Hematopoietic multipotent progenitor cell treated with erythropoietin and hydrocortisone succinate and interleukin-3 and kit ligand, for 15 days (in vitro differentiated cells): ENCODE results near the gene GRM5.
"Not testable (repeated sequence)": the region's sequence is repeated elsewhere in the genome, so short reads cannot be mapped to it uniquely, and the experiment has no call there.

Experiments
- DNase-seq: peaks from one replicate; pipeline ENCODE4 v3.0.0-alpha.2; 2015; ENCODE audit warnings: low spot score

The GRM5 gene

DNA sequence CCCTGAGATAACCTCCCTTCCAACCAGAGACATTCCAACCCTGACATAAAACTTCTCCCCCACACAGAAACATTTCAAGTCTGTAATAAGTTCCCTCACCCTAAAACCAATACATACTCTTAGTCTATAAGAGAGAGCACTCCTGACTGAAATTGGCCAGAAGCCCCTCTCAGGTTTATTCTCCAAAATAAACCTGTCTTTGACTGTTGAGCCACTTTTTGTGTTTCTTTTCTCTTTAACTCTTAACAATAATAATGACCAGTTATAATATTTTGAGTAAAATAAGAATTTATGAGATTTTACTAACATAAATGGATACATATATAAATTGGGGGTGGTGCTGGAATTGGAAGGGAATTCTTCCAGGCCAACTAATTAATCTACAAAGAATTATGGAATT, 93.6 kb downstream of the GRM5 start:
- no peak for DNase-seq

DNA sequence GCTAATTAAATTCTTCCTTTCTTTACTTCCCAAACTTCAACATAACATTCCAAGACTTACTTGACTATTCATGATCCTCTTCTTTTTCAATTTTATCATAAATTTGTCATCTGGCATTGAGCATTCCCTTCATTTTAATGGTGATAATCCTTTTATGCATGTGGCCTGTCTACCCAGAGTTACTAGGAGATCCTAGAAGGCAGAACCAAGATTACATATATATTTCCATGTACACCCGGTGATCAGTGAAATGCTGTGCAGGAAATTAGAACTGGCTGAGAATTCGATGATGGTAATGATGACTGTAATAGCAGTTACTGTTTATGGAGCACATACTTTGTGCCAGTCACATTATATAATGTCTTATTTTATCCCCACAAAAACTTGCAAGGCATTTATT, 104.2 kb downstream of the GRM5 start:
- DNase-seq, result not testable (repeated sequence)

DNA sequence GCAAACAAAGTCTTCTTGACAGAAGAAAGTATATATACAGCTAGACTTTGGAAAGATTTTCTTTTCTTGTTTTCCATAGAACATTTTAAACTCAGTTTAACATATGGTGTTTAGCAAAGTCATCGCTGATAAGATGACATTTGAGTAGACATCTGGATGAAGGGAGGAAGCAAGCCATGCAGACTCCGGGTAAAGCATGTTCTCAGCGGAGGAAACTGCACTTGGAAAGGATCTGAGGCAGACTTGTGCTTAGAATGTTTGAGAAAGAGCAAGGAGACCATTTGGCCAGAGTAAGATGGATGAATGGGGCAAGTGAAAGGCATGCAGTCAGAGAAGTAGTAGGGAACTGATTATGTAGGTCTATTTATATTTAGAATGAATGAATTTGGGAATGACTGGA, 105.9 kb downstream of the GRM5 start:
- DNase-seq, result not testable (repeated sequence)

DNA sequence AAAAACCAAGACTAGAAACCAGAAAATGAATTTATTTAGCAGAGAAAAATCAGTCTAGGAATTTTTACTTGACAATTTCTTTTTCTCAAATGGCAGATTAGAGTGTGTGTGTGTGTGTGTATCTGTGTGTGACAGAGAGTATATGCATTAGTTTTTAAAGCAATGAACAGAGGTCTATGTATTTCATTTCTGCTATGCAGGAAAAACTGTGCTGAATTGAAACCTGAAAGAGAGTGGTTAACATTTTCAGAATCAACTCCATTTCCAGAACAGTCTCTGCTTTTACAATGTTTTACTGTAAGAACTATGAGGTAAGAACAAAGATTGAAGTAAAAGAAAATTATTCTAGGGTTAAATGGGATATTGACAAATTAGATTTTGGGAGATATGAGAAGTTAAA, 114.8 kb downstream of the GRM5 start:
- no peak for DNase-seq

DNA sequence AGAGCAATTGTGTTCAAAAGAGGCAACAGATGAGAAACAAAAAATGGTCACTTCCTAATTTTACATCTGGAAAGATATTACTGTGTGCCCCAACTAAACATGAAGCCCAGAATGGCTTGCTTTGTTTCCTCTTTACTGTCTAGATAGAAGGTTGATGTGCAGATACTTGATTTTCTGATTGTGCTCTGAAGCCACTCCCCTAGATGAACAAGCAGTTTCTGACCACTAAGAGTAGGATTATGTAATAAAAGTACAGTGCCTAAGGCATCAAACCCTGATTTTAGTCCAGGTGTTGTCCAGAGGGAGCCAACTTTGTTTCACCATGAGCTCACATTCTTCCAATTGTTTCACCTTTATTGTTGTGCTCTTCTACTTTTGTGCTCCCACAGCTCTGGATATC, 116.9 kb downstream of the GRM5 start:
- DNase-seq, result not testable (repeated sequence)

DNA sequence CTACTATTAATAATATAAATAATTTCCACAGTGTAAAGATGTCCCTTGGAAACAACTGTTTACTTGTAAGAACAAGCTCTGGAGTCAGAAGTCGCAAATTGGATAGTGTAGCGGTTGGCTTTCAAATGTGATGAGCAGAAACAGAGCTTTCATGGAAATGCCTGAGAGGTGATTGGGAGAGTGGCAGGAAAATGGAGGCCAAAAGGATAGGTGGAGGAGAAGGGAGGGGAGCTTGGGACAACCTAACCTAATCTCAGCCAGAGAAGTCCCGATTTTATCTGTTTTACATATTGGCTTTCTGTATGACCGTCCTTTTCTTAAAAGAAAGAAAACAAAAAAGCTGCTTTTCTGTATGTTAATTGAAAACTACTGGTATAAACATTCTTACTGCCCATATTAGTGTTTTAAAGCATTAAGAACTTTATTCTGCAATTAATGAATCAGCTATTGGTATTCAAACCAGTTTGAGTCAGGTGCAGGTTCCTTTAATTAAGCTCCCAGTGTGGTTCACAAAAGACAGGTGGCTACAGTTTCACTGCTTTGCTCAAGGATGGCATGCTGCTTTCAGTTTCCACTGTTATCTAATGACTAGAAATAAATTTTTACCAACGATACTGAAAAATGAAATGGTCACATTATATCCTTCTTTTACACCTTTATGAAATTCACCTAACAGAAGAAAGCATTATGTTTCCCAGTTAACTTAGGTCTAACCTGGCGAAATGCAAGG, 117.8 kb downstream of the GRM5 start:
- DNase-seq, result not testable (repeated sequence)

DNA sequence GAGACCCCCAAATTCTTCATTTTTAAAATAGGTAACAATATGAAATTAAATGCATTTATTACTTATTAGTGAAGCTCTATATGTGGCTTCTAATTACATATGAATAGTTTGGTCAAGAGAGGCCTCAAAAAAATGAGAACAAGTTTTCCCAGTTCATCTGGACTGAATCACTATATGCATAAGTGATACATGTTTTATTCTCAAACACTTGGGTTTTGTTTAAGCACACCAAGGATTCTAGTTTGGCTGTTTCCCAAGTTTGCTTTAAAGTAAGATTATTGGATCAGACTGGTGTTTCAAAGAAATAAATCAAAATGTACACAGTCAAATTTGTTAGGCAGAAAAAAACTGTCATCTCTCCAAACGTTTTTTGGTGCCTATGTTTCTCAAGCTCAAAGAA, 136.1 kb downstream of the GRM5 start:
- not testable (repeated sequence) for DNase-seq

DNA sequence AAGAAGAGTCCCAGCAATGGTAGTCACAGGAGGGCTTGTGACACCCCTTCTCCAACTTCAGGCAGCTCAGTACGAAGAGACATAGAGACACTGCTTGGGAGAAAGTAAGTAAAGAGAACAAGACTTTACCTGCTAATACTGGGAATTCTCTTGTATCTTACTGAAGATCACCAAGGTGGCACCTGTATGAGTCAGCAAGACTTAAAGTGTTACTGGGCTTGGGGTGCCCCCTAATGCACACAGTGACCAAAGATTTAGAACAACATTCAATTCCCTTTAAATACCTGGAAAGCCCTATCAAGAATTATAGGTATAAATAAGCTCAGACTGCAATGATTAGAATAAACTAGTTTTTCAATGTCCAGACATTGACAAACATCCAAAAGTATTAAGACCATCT, 148.7 kb downstream of the GRM5 start:
- DNase-seq, result not testable (repeated sequence)

DNA sequence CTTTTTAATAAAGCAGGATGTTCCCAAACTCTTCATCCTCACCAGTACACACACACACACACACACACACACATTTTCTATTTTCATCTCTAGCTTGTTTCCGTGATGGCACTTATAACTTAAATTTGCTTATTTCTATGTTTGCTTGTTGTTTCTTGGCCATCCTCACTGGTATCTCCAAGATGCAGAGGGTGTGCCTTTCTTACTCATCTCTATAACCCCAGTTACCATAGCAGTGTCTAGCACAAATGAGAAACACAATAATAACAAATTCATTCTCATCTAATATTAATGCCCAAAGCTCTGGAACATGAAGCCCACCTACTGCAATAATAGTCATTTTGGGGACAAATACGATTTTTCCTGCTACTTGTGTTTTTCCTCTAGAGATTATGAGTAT, 156.3 kb downstream of the GRM5 start:
- no peak for DNase-seq

DNA sequence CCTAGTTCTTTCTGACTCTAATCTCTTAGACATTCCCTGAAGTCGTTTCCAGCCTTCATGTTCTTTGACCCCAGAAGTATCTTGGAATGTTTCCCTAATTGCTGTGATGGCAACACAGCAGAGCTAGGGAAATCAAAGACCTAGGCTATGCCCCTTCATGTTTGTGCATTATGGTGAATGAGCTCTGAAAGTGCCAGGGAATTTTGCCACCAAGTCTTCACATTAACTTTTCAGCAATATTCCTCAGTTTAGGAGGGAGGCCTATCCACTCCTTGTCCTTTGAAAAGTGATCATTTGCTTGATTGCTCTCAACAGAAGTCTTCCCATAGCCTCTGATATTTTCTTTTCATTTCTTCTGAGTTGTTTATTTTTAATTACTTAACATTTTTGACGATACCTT, 164.3 kb downstream of the GRM5 start:
- DNase-seq, result not testable (repeated sequence)

DNA sequence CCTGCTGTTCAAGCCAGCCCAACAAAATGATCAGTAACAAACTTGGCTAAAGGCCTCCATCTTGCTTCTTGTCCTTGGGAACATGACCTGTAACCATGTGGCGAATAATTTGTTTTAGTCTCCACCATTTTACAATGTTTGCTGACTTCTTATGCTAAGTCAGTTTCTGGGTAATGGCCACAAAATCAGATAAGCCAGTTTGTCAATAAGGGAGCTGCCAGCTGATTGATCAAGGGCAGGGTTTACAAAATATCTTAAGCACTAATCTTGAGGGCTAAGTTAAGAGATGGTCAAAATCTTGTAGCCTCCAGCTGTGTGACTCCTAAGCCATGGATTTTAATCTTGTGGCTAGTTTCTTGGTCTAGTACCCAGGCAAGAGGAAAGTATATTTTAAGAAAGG, 176.9 kb downstream of the GRM5 start:
- DNase-seq, result not testable (repeated sequence)

DNA sequence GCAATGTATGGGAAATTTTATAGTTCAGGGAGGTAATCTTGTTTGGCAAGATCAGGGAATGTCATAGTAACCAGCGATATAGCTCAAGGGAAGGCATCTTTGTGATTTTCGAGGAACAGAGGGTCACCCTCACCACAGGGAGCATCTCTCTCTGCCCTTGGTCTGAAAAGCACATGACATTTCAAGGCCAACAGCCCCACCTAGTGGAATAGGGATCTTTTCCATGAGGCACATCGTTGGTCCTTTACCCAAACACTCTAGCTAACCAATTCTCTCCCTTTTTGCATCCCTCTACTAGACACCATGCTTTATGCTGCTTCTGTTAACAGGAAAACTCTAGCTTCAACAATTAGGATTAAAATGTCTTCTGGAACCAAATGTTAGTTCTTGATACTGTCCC, 179.0 kb downstream of the GRM5 start:
- no peak for DNase-seq

DNA sequence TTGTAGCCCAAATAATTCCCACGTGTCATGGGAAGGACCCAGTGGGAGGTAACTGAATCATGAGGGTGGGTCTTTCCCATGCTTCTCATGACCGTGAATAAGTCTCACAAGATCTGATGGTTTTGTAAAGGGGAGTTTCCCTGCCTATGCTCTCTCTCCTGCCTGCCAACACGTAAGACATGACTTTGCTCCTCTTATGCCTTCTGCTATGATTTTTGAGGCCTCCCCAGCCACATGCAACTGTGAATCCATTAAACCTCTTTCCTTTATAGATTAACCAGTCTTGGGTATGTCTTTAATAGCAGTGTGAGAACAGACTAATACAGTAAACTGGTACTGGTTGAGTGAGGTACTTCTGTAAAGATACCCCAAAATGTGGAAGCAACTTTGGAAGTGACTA, 183.0 kb downstream of the GRM5 start:
- DNase-seq, result not testable (repeated sequence)

DNA sequence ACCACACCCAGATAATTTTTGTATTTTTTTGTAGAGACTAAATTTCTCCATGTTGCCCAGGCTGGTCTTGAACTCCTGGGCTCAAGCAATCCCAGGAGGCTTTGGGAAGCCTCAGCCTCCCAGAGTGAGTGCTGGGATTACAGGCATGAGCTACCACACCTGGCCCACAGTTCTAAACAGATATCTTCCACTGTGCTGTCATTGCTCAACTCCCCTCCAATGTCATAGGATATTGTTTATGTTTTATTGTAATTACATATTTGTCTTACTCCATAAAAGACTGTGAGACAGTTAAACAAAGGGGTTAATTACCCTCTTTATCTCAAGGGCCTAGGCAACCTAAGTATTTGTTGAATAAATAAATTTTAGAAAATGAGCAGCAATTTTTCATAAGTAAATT, 204.2 kb downstream of the GRM5 start:
- DNase-seq, result no peak

DNA sequence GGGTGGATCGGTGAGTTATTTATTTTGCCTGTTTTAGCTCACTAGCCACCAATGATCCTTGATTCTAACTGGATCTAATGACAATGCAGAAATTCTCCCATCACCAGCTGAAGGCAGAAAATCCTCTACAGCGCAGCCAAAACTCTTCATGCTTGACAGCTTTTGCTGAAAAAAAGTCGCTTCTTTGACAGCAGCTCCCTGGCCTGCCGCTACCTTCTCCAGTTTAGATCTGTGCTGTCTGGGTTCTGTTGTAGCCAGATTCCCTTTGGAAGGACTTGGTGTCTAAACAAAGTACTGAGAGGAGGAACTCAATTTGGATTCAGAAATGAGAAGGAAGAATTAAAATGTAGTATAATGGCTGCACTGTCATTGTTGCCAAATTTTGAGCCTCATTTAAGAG, 205.4 kb downstream of the GRM5 start:
- DNase-seq, result not testable (repeated sequence)

DNA sequence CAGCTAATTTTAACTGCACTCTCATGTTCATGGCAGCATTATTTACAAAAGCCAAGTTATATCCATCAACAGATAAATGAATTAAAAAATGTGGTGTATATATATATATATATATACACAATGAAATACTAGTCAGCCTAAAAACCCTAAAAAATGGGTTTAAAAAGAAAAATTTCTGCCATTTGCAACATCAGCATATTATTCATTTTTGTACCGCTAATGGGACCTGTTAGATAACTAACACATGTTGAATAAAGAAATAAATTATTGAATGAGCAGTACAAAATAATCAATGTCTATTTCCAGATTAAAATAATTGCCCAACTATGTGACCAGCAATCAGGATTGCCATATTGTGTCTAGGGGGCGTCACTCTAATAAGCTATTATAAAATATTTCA, 211.8 kb downstream of the GRM5 start:
- DNase-seq, result not testable (repeated sequence)

DNA sequence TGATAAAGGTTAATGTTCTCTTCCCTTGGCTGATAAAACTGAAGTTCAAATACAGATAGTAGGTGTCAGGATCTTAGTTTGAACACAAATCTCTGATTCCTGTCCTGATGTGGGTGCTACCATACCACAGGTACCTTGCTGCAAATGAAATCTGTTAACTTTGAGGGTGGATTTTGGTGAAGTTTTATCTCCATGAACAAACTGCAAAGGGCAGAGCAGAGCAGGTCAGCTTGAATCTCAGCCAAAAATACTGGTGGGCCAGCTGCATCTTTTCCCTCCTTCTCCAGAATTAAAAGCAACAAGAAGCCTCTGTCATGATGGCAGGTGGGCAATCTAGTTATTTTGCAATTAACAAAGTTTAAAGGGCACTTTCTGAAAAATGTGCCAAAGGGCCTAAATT, 214.2 kb downstream of the GRM5 start:
- DNase-seq, result not testable (repeated sequence)

DNA sequence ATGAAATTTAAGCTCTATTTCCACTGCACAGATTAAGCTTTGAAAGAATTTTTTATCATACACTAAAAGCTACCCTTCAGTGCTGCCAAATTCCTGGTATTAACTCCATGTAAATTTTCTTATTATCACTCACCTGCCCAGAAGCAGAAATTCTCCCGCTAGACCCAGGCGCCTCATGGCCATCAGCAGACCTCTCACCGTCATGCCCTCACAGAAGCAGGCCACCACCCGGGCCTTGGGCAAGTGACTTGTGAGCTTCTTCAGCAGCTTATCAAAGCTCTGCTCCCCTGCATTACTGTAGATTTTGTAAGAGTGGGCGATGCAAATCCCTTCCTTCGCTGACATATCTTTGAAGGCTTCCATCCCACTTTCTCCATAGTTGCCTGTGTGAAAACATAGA, 216.0 kb downstream of the GRM5 start:
- DNase-seq, result not testable (repeated sequence)

DNA sequence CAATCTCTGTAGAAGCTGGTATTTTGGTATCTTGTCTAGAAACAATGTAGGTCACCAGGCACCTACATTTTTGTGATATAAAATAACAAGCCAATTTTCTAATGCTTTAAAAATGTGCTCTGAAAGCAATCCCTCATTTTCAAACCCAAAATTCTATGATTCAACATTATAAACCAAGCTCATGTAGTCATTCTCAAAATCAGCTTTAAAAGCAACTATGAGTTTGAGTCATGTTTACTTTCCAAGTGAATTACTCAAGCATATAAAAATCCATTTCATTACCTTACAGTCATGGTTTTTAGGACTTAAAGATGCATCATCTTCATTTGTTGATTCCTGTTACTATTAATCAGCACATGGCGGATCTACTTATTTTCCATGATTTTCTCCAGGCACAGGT, 216.4 kb downstream of the GRM5 start:
- no peak for DNase-seq

DNA sequence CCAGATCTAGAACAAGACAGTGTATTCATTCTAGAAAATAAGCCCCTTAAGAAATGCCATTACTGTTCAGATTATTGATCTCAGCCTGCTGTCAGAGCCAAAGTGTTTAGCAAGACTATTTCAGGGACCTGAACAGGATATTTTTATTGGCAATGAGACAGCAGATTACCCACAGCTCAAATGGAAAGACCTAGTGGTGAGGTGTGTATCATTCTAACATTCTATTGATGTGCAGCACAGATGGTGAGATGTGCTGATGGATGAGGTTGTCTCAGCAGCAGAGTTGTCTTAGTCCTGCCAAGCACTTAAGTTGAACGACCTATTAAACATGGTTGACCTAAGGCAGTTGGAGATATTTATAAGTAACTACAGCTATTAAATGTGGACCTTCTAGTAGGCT, 219.5 kb downstream of the GRM5 start:
- not testable (repeated sequence) for DNase-seq

DNA sequence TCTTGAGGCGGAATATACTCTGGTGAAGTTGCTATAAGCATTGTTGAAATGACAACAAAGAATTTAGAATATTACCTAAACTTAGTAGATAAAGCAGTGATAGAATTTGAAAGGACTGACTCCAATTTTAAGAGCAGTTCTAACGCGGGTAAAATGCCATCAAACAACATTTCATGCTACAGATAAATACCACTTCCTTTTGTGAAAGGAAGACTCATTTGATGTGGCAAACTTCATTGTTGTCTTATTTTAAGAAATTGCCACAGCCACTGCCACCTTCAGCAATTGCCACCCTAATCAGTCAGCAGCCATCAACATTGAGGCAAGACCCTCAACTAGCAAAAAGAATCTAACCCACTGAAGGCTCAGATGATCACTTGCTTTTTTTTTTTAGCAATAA, 220.8 kb downstream of the GRM5 start:
- DNase-seq, result not testable (repeated sequence)

DNA sequence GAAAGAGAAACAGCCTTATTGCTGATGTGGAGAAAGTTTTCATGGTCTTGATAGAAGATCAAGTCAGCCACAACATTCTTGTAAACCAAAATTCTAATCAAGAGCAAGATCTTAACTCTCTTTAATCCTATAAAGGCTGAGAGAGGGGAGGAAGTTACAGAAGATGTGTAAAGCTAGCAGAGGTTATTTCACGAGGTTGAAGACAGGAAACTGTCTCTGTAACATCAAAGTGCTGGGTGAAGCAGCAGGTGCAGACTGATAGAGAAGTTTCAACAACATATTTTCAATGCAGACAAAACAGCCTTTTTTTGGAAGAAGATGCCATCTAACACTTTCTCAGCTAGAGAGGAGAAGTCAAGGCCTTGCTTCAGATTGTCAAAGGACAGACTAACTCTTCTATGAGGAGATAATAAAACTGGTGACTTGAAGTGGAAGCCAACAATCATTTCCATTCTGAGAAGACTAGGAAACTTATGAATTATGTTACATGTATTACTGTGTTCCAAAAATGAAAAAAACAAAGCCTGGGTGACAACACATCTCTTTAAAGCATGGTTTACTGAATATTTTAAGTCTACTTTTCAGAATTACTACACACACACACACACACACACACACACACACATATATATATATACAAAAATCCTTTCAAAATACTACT, 221.9 kb downstream of the GRM5 start:
- DNase-seq, result not testable (repeated sequence)

DNA sequence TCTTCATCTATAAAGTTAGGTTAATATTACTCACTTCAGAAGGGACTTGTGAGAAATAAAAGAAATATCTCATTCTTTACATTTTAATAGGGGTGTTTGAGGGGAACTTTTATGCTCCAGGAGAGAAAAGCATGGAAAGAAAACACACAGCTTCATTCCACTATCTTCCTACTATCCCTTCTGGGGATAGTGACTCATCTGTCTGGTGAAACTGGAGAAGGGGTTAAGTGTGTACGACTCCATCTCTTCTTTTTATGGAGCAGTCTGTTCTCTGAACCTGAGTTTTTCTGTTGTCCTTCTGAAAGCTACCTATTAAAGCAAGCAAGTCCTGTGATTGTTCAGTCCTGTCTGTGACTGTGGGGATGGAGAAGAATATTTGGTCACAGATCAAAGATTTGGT, 227.6 kb downstream of the GRM5 start:
- DNase-seq, result not testable (repeated sequence)

DNA sequence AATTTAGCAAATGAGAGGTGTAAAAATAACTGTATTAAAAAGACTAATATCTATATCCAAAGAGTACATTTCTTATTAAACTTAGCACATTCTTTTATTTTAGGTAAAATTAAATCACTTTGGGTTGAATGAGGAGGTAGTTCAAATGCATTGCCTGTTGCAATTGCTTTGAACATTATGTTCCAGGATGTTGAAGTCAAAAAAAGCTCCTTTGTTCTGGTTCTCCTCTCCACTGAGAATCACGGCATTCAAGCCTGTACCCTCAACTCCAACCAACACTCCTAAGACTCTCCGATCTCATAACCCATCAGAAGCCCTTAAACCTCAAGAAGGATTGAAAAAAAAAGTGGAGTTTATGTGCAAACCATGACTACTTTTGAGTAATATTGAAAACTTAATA, 230.1 kb downstream of the GRM5 start:
- not testable (repeated sequence) for DNase-seq
